Brain pericyte (primary cell): ENCODE results near the gene SPSB1.

ENCODE experiments used
- DNase-seq: peaks from one replicate; pipeline ENCODE4 v3.0.0-alpha.2; 2012; ENCODE audit warnings: low read depth, low spot score

Gene SPSB1

DNA sequence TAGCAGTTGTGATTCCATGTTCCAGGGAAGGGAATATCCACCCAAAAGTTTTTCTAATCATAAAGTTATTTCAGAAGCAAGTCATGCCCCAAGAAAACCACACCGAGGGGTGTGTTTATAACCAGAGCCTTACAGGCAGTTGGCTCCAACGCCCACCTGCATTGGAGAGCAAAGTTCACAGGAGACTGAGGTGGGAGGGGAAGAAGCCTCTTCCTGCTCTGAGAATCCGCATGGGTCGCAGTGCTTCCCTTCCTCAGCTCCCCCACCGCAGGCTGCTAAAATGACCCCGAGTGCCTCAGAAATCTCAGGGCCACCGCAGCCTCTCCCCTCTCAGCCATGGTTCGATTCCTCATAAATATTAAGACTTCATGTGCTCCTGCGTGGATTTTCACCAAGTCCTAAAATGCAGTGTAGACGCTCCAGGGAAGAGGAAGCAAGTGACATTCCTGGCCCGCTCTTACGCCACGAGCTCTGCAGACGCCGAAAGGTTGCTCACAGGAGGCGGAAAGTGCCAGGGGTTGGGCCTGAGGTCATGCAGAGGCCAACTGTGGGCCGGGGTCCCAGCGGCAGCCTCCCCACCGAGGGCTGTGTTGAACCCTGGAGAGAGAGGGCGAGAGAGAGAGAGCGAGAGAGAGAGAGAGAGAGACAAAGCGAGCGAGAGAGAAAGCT lies 13.4 kb upstream of the SPSB1 start:
- no peak for DNase-seq

DNA sequence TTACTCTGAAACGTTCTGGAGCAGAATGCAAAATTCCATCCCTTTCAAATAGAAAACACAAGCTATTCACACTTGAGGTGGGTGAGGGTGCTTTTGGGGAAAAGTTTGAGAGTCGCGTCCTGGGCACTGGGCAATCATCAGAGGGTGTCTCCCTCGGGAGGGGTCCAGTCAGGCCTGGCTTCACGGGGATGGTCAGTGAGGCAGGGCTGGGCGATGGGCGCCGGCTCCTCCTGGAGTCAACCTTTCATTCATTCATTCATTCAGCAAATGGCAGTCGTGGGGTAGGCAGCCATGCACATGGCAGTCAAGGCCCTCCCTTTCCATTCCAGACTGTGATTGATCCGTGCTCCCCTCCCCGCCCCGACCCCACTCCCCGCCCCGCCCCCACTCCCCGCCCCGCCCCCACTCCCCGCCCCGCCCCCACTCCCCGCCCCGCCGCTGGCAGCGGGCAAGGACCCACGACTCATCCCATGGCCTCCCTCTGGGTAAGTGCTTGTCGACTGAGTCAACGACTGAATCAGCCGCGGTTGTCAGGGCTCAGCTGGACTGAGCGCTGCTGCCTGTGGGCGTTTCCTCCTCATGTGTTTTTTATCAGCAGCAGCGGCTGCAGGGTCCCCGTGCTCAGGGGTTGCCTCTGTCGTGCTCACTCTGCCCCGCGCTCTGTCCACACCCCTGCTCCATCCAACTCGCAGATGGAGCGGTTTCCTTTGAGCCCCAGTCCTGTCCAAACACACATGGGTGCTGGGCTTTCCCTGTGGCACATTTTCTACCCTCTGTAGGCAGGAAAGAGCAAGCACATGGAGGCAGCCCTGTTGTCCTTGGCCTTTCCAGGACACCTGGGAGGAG lies 12.5 kb upstream of the SPSB1 start:
- DNase-seq, result peak; percentile 38

DNA sequence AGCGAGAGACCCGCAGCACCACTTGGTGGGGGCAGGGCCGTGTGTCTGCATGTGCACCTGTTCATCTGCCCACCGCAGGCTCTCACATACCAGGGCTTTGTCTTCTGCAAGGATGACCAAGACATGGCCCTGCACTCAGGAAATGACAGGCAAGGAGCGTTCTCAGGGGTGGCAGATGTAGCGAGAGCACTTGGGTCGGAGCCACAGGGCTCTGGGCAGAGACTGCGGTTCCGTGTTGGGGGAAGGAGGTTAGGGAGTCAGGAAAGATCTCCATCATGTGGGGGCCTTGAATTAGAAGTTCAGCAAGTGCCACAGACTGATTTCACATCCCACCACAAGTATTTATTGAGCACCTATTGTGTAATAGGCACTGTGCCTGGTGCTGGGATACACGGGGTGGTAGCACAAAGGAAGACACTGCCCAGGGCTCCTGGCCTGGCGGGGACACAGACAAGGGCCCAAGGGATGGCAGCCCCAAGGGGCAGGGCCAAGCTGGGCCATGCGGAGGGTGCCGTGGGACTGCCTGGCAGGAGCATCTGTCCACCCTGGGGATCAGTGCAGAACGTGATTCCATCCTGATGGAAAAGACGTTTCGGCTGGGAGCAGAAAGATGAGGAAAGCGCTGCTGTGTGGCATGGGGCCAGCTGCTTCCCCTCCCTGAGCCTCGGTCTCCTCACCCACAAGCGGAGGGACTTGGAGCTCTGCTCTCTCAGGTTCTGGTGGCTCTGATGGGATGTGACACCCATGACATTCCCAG lies 11.4 kb upstream of the SPSB1 start:
- no peak for DNase-seq

DNA sequence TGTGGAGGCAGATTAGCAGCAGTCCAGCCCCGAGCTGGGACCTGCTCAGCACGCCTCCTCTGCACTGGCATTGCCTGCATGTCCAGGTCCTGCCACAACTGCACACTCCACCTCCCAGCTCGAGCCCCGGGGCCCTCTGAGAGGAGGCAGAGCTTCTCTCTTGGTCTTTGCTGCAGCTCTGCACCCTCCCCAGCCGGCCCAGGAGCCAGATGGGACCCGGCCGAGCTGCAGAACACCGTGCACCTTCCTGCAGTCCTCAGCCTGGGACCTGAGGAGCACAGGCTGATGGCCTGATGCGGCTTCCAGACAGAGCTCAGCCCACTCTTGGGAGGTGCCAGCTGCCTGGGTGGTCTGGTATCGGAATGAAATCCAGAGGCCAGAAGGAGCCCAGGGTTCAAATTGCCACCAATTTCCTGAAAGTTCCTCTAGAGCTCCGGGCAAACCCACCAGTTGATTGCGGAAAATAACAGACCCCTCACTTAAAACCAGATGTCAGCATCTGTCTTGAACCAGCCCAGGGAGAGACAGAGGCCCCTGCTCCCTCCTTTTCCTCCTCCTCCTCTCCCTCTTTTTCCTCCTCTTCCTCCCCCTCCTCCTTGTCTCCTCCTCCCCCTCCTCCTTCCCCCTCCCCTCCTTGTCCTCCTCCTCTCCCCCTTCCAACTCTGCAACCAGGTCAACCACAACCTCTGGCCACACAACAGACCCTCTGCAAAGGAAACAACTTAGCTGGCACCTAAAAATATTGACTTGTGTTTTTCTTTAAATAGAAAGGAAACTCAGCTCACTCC lies 10.6 kb upstream of the SPSB1 start:
- no peak for DNase-seq

DNA sequence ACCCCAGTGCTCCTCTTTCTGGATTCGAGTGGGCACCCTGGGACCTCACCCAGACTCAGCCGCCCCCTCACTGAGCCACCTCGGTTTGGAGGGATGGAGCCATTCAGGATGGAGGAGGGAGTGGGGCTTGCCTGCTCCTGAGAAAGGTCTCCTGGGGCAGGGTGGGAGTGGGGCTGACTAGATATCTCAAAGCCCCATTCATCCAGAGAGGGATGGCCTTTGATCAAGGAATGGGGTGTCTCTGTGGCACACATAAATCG lies 10.1 kb upstream of the SPSB1 start:
- DNase-seq, result no peak

DNA sequence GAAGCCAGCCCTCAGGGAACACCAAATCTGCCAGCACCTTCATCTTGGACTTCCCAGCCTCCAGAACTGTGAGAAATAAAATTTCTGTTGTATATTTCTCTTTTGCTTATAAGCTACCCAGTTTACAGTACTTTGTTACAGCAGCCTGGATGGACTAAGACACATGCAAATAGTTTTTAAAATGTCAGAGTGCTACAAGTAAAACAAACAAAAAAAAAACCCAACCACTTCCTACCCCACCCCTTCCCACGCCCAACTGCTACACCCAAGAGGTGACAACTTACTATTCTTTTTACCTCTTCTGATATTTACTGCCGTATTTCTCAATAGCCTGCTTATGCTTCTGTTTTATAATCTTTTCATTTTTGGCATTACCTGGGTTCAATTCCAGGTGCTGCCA lies 8.6 kb upstream of the SPSB1 start:
- no peak for DNase-seq

DNA sequence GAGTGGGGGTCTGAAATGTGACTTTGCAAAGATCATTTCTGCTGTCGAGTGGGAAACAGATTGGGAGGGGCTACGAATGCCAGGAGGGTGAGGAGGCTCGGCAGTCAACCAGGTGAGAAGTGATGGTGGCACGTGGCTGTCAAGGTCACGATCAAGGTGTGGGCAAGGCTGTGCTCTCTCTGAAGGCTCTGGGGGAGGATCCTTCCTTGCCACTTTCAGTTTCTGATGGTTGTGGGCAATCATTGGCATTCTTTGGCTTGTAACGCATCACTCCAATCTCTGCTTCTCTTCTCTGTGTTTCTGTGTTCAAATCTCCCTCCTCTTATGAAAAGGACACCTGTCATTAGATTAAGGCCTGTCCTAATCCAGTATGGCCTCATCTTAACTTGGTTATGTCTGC lies 6.1 kb upstream of the SPSB1 start:
- DNase-seq, result no peak

DNA sequence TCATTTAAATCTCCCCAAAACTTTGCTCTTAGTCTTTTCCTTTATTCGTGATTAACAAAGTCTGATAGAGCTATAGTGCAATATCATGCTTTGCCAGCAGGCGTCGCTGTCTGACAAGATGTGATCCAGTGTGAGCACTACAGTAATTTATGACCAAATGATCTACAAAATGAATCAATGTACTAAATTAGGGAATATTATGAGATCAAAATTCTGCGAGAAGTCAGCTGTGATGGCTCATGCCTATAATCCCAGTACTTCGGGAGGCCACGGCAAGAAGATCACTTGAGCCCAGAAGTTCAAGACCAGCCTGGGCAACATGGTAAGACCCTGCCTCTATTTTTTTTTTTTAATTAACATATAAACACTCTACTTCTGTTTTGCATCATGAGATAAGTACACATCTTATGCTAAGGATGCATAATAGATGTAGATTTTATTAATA lies 3.6 kb upstream of the SPSB1 start:
- no peak for DNase-seq

DNA sequence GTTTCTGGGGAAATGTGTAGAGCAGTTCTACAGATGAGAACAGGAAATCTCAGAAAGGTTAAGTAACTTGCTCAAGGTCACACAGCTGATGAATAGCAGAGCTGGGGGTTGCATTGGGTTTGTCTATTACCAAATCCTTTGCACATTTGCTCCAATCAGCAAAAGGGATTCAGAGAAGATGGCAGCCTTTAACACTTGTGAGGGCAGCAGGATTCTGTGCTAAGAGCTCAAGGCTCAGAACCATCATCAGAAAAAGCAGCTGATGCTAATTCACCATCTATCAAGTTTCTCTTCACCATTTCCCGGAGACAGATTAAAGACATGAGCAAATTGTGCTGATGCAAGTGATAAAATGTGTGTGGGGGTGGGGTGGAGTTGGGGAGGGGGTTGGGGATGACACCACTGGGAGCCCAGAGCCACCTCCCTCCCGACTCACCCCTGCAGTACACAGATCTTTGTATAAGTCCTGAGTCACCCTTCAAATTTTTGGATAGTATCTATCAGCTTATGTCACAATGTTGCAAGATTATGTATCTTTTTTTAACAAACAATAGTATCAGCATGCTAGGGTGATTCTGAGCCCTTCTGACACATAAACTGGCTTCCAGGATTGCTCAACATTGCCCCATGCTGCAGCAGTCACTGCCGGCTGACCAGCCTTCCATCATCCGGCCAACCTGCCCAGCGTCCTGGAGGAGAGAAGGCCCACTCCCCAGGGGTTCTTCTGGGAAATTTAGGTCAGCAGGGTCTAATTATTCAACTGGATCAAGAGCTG lies 2.8 kb upstream of the SPSB1 start:
- DNase-seq, result peak; percentile 42

DNA sequence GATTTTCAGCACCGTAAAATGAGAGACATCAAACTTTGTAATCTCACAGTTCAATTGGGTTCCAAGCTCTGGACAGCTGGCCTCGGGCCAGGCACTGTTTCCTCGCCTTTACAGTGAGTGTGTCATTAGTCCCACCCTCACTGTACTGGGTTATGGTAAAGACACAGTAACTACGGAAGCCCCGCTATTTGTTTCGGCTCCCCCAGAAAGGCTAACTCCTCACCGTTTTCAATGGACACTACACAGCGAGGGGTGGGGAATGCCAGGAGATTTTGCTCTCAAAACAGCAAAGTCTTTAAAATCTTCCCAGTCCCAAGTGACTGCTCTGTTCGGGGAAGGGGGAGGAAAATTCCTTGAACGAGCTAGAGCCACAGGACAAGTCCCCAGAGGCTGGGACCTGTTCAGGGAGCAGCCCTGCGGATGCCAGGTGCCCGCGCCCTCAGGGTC lies 757 bp upstream of the SPSB1 start:
- peak; percentile 39 for DNase-seq

DNA sequence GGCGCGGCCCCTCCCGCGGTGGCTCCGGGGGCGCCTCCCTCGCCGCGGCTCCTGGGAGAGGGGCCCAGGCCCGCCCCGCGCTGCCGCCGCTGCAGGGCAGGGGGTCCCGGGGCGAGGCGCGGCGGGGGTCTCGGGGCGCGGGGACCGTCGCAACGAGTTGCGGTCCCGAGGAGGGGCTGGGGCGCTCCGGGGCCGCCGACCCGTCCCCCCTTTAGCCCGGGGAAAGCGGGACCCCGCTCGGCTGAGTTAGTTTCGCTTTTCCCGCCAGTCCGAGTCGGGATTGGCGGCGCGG lies 493 bp downstream of the SPSB1 start:
- DNase-seq, result no peak

DNA sequence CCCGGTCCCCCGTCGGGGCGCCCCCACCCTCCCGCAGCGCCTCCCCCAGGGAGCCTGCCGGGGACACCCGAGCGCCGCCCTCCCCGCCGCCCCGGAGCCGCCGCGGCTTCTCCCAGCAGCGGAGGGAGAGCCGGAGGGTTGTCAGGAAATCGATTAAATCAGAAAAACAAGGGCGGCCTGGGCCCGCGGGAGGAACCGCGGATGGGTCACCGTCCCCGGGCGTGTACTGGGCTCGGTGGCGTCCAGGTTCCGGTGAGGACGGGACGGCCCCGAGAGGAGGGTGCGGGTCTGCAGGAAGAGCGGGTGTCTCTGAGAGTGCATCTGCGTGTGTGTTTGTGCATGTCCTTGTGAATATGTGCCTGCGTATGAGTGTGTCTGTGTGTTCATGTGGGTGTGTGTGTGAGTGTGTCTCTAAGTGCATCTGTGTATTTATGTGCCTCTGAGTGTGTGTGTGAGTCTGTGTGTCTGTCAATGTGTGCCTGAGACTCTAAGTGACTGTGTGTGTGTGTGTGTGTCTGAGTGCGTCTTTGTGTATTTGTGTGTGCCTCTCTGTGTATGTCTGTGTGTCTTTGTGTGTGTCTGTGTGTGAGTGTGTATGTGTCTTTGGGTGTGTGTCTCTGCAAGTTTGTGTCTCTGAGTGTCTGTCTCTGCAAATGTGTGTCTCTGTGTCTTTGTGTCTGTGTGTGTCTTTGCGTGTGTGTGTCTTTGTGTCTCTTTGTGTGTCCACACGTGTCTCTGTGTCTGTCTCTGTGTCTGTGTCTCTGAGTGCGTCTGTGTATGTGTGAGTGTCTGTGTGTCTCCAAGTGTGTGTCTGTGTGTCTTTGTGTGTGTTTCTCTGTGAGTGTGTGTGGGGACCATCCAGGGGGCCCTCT lies 1.1 kb downstream of the SPSB1 start:
- peak; percentile 46 for DNase-seq

DNA sequence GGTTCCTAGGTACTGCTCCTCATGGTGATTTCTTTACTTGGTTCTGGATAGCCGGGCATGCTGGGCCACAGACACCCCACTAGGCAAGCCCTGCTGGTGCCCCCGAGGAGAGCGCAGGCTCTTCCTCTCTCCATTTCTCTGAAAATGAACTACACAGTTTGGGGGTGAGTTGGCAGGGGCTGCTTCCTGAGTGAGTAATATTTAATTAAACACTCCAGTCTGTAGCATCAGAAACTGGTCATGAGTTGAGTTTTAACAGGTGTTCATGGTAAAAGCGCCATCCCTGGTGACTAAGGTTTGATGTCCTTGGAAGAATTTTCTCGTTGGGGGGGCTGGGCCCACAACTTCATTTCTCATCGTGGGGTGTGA lies 1.7 kb downstream of the SPSB1 start:
- no peak for DNase-seq

DNA sequence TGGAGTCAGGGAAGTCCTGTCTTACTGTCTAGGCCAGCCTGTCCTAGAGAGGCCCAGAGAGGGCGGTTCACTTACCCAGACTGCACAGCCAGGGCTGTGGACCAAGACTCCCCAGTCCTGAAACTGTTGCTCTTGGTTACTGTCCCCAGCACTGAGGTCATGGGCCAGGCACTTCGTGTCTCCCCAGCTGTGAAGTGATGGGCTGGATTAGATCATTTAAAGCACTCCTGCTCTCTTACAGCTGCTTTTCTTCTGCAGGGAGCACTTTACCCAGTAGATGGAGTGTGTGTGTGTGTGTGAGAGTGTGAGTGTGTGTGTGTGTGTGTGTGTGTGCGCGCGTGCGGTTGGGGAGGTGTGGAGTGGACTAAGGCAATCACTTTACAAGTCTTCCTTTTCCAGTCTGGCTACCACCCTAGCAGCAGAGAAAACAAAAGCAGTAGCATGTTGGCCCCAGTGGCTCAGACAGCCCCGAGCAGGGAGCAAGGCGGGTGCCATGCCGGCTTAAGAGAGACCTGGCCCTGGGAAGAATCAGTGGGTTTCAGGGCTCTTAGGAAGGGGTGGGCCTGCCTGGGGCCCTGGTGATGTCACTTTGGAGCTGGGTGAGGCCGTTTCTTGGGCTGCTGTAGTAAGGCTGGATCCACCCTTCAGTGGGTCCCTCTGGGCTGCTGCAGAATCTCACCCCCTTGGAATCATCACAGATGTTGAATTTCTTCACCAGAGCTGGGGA lies 2.4 kb downstream of the SPSB1 start:
- DNase-seq, result no peak

DNA sequence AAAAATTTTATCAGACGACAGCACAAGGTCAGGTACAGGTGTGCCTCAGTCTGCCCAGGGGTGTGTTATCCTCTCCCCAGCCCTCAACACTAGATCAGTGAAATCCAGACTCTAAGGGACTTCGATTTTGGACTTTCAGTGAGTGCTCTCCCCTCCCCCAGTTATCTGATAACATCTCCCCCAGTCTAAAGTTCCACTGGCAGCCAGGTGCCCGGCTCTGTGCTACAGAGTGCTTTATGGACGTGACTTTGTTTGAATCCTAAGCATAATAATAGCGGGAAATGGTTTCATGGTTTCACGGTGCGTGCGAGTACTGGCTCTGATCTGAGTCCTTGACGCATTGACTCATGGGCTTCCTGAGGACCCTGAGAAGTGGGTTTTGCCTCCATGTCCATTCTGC lies 3.2 kb downstream of the SPSB1 start:
- no peak for DNase-seq

DNA sequence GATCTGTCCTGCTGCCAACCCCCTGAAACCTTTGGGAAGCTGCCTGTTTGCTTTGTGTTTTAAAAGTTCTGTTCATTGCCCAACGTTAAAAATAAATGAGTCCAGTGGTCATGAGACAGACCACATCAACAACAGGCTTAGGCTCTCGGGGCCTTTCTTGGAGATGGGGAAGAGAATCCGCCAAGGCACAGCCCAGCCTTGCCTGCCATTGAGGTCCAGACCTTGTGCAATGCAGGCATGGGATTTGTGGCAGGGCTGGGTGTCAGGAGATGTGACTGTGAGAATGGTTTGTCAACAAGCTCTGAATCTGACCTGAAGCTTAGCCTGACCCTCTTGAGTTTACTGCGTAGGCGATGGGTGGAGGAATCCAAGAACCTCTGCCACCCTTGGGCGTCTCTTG lies 4.2 kb downstream of the SPSB1 start:
- DNase-seq, result no peak

DNA sequence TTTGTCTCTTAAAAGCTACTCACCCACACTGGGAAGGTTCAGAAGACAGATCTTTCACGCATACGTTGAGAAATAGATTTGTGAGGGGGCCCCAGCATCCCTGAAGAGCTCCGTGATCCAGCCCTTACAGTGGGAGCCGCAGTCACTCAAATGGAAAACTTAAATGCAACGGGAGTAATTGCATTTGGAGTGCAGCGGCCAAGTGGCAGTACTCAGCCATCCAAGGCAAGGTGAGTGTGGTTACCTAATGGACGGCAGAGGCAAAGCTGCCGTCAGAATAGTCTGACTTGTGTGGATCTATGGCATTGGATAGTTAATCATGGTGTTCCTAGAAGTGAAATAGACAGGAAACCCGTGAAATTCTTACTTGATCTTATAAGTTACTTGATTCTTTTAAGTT lies 5.1 kb downstream of the SPSB1 start:
- no peak for DNase-seq

DNA sequence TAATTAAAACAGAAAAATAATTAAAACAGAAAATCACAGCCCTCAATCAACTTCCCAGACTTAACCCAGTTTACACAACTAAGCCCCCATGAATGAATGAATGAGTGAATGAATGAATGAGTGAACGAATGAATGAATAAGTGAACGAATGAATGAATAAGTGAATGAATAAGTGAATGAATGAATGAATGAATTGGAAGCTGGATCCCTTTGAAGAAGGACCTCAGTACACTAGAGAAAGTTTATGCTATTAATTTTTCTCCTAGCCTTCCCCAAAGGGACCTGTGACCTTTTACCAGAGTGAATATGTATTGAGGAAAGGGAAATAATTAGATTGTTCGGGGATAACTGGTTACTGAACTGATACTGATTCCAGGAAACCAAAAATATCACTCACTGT lies 5.6 kb downstream of the SPSB1 start:
- no peak for DNase-seq
